ENCODE results near the gene EPHA4.

EPHA4 gene

GRCh38 chr2:221493391-221493790 lies 78.7 kb downstream of the EPHA4 start:
- no peaks in the 10 kb centered on the region for H3K36me3 ChIP-seq (ENCODE audit: insufficient read depth, low read length)
- no peak overlapping the region for H3K4me3 ChIP-seq (ENCODE audit: low read depth in 1 of 2, low read length in 2 of 2)
- no peak overlapping the region for H3K9ac ChIP-seq (ENCODE audit: low read depth, low read length)
- no peaks in the 10 kb centered on the region for H3K27me3 ChIP-seq (ENCODE audit: insufficient read depth, low read length, poor library complexity)
- H3K27ac ChIP-seq (ENCODE audit: low read length) = no peak overlapping the region
- H2AFZ ChIP-seq (ENCODE audit: low read depth, low read length) = no peak overlapping the region
- no peaks in the 10 kb centered on the region for H3K79me2 ChIP-seq (ENCODE audit: insufficient read depth, low read length)
- no peaks in the 10 kb centered on the region for H3K4me1 ChIP-seq (ENCODE audit: insufficient read depth, low read length)
- no peaks in the 10 kb centered on the region for H4K20me1 ChIP-seq (ENCODE audit: insufficient read depth, low read length)
- TF ChIP-seq EZH2 (IDR thresholded peaks at IDR 0.05; ENCODE audit: borderline replicate concordance, low read depth, low read length, severe bottlenecking) = no peak
- no peak for TF ChIP-seq CTCF (IDR thresholded peaks at IDR 0.05; ENCODE audit: borderline replicate concordance, extremely low read depth, low read length, poor library complexity, severe bottlenecking)
- H3K4me2 ChIP-seq (ENCODE audit: insufficient read depth, low read length) = no peak overlapping the region
- no peak for DNase-seq
- no peaks in the 10 kb centered on the region for H3K9me3 ChIP-seq (ENCODE audit: insufficient read depth, low read length, severe bottlenecking)
- ATAC-seq (ENCODE audit: insufficient read depth, low read depth) = no peak

DNA sequence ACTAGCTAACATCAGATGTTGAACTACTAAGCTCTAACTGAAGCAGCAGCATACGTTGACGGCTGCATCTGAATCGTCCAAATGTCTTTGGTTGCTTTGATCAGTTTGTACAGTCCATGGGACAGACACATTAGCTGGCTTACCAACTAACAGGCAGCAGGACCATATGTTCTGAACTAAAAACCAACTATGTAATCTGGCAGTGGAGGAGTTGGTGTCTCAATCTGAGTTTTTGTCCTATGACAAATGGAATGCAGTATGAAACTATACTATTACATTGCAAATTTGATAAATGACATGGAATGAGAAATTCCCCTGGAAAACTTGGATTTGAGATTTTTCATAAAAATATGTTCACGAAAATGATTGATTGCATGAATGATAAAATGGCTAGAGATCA lies 79.5 kb downstream of the EPHA4 start:
- Histone ChIP-seq H3K4me3 (ENCODE audit: low read depth in 1 of 2, low read length in 2 of 2) (no peak overlapping the region), H3K79me2 (ENCODE audit: insufficient read depth, low read length) (no peaks in the 10 kb centered on the region), H3K36me3 (ENCODE audit: insufficient read depth, low read length) (no peaks in the 10 kb centered on the region), H2AFZ (ENCODE audit: low read depth, low read length) (no peak overlapping the region), H3K27me3 (ENCODE audit: insufficient read depth, low read length, poor library complexity) (no peaks in the 10 kb centered on the region), H4K20me1 (ENCODE audit: insufficient read depth, low read length) (no peaks in the 10 kb centered on the region), H3K9me3 (ENCODE audit: insufficient read depth, low read length, severe bottlenecking) (no peaks in the 10 kb centered on the region), H3K9ac (ENCODE audit: low read depth, low read length) (no peak overlapping the region), H3K27ac (ENCODE audit: low read length) (no peak overlapping the region), H3K4me2 (ENCODE audit: insufficient read depth, low read length) (no peak overlapping the region), H3K4me1 (ENCODE audit: insufficient read depth, low read length) (no peaks in the 10 kb centered on the region)
- no peak for ATAC-seq (ENCODE audit: insufficient read depth, low read depth)
- DNase-seq = no peak
- TF ChIP-seq EZH2 (IDR thresholded peaks at IDR 0.05; ENCODE audit: borderline replicate concordance, low read depth, low read length, severe bottlenecking) (no peak), CTCF (IDR thresholded peaks at IDR 0.05; ENCODE audit: borderline replicate concordance, extremely low read depth, low read length, poor library complexity, severe bottlenecking) (no peak)

DNA sequence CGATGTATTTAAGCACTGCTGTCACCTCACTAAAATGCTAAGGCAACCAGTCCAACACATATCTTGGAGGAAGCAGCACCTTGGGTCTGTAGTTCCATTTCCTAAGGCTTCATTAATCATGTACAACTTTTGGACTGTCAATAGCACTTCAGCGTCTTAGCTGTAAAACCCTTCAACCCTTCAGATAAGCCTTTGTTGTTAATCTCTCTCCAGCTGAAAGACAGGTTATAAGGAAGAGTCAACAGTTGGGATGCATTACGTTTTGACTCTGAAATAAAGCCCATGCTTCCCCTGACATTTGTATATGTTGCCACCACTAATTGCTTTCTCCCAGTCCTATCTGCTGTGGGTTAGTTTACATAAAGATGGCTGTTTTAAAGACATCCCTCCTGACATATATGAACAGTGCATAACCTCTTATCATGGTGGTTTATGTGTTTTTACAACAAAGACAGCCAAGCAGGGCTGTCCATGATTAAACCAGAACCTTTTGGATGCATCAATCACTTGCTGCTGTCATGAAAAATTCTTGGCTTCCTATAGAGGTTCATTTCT lies 81.5 kb downstream of the EPHA4 start:
- DNase-seq = no peak
- no peak for TF ChIP-seq EZH2 (IDR thresholded peaks at IDR 0.05; ENCODE audit: borderline replicate concordance, low read depth, low read length, severe bottlenecking)
- TF ChIP-seq CTCF (IDR thresholded peaks at IDR 0.05; ENCODE audit: borderline replicate concordance, extremely low read depth, low read length, poor library complexity, severe bottlenecking) = no peak

More for the DNA sequence above, 81.5 kb downstream of the EPHA4 start:
- Histone ChIP-seq H3K9ac (ENCODE audit: low read depth, low read length) (no peak overlapping the region), H3K79me2 (ENCODE audit: insufficient read depth, low read length) (no peaks in the 10 kb centered on the region), H3K27ac (ENCODE audit: low read length) (no peak overlapping the region), H3K27me3 (ENCODE audit: insufficient read depth, low read length, poor library complexity) (no peaks in the 10 kb centered on the region), H3K4me2 (ENCODE audit: insufficient read depth, low read length) (no peak overlapping the region), H3K4me1 (ENCODE audit: insufficient read depth, low read length) (no peaks in the 10 kb centered on the region), H3K36me3 (ENCODE audit: insufficient read depth, low read length) (no peaks in the 10 kb centered on the region), H4K20me1 (ENCODE audit: insufficient read depth, low read length) (no peaks in the 10 kb centered on the region), H3K4me3 (ENCODE audit: low read depth in 1 of 2, low read length in 2 of 2) (no peak overlapping the region), H3K9me3 (ENCODE audit: insufficient read depth, low read length, severe bottlenecking) (no peaks in the 10 kb centered on the region), H2AFZ (ENCODE audit: low read depth, low read length) (no peak overlapping the region)
- ATAC-seq (ENCODE audit: insufficient read depth, low read depth) = no peak
